T-helper 1 cell treated with Interleukin-12 subunit alpha and Interleukin-12 subunit beta and Interleukin-4 antibody, amounts not matched to agents 30 μg/mL and 1 μg/mL, for 36 hours (primary cell): ENCODE measurements around the gene FTO.

ENCODE experiments used
- H3K27ac Mint-ChIP-seq: one replicate; pipeline ENCODE4 v1.8.0; 2021; ENCODE audit warnings: mild to moderate bottlenecking, mixed read lengths
- H3K27me3 Mint-ChIP-seq: one replicate; pipeline ENCODE4 v1.8.0; 2021; ENCODE audit warnings: low read depth, mixed read lengths
- H3K36me3 Mint-ChIP-seq: one replicate; pipeline ENCODE4 v1.8.0; 2021; ENCODE audit warnings: low read depth, mixed read lengths
- H3K4me1 Mint-ChIP-seq: one replicate; pipeline ENCODE4 v1.8.0; 2021; ENCODE audit warnings: low read depth, mixed read lengths
- H3K4me3 Mint-ChIP-seq: one replicate; pipeline ENCODE4 v1.8.0; 2021; ENCODE audit warnings: mild to moderate bottlenecking, moderate library complexity, mixed read lengths
- H3K9me3 Mint-ChIP-seq: one replicate; pipeline ENCODE4 v1.8.0; 2021; ENCODE audit warnings: mixed read lengths

Gene FTO

GRCh38 chr16:54135361-54136275 is 431.7 kb downstream of the FTO start:
- Mint-ChIP-seq H3K27ac (no peak overlapping the region), H3K4me3 (no peak overlapping the region), H3K9me3 (peaks cover 3% of the 10 kb centered on the region), H3K4me1 (no peaks in the 10 kb centered on the region), H3K27me3 (peaks cover 7% of the 10 kb centered on the region), H3K36me3 (no peaks in the 10 kb centered on the region)

- Mint-ChIP-seq H3K27me3 (peaks cover 7% of the 10 kb centered on the region), H3K36me3 (no peaks in the 10 kb centered on the region), H3K4me1 (no peaks in the 10 kb centered on the region), H3K27ac (no peak overlapping the region), H3K9me3 (peaks cover 3% of the 10 kb centered on the region), H3K4me3 (no peak overlapping the region)
These were observed 432.3 kb downstream of the FTO start for GRCh38 chr16:54136276-54136625.

- peaks cover 20% of the 10 kb centered on the region for H3K27me3 Mint-ChIP-seq
- no peaks in the 10 kb centered on the region for H3K4me1 Mint-ChIP-seq
- no peak overlapping the region for H3K4me3 Mint-ChIP-seq
- H3K9me3 Mint-ChIP-seq = peaks cover 3% of the 10 kb centered on the region
- no peaks in the 10 kb centered on the region for H3K36me3 Mint-ChIP-seq
- no peak overlapping the region for H3K27ac Mint-ChIP-seq
These were observed 436.3 kb downstream of the FTO start for GRCh38 chr16:54140057-54140787.

GRCh38 chr16:54140788-54141136 is 436.8 kb downstream of the FTO start:
- no peak overlapping the region for H3K27ac Mint-ChIP-seq
- H3K4me3 Mint-ChIP-seq = no peak overlapping the region
- H3K9me3 Mint-ChIP-seq = peaks cover 3% of the 10 kb centered on the region
- no peaks in the 10 kb centered on the region for H3K36me3 Mint-ChIP-seq
- peaks cover 20% of the 10 kb centered on the region for H3K27me3 Mint-ChIP-seq
- H3K4me1 Mint-ChIP-seq = no peaks in the 10 kb centered on the region

GRCh38 chr16:54142787-54143186 is 438.8 kb downstream of the FTO start:
- H3K9me3 Mint-ChIP-seq = no peaks in the 10 kb centered on the region
- no peak overlapping the region for H3K27ac Mint-ChIP-seq
- no peak overlapping the region for H3K4me3 Mint-ChIP-seq
- no peaks in the 10 kb centered on the region for H3K36me3 Mint-ChIP-seq
- H3K4me1 Mint-ChIP-seq = no peaks in the 10 kb centered on the region
- H3K27me3 Mint-ChIP-seq = peaks cover 13% of the 10 kb centered on the region

GRCh38 chr16:54143410-54143809 is 439.5 kb downstream of the FTO start:
- no peaks in the 10 kb centered on the region for H3K36me3 Mint-ChIP-seq
- no peaks in the 10 kb centered on the region for H3K9me3 Mint-ChIP-seq
- no peak overlapping the region for H3K4me3 Mint-ChIP-seq
- H3K27ac Mint-ChIP-seq = no peak overlapping the region
- peaks cover 13% of the 10 kb centered on the region for H3K27me3 Mint-ChIP-seq
- no peaks in the 10 kb centered on the region for H3K4me1 Mint-ChIP-seq

GRCh38 chr16:54143934-54144571 is 440.1 kb downstream of the FTO start:
- Mint-ChIP-seq H3K27me3 (peaks cover 13% of the 10 kb centered on the region), H3K4me1 (no peaks in the 10 kb centered on the region), H3K36me3 (no peaks in the 10 kb centered on the region), H3K9me3 (no peaks in the 10 kb centered on the region), H3K4me3 (no peak overlapping the region), H3K27ac (no peak overlapping the region)

GRCh38 chr16:54144572-54144947 is 440.6 kb downstream of the FTO start:
- H3K36me3 Mint-ChIP-seq = no peaks in the 10 kb centered on the region
- H3K4me3 Mint-ChIP-seq = no peak overlapping the region
- no peaks in the 10 kb centered on the region for H3K9me3 Mint-ChIP-seq
- H3K27ac Mint-ChIP-seq = no peak overlapping the region
- no peaks in the 10 kb centered on the region for H3K4me1 Mint-ChIP-seq
- peaks cover 13% of the 10 kb centered on the region for H3K27me3 Mint-ChIP-seq

- Mint-ChIP-seq H3K27ac (no peak overlapping the region), H3K4me3 (no peak overlapping the region), H3K36me3 (no peaks in the 10 kb centered on the region), H3K9me3 (no peaks in the 10 kb centered on the region), H3K4me1 (no peaks in the 10 kb centered on the region), H3K27me3 (peaks cover 13% of the 10 kb centered on the region)
These were observed 441.9 kb downstream of the FTO start for GRCh38 chr16:54145881-54146280.

- H3K36me3 Mint-ChIP-seq = no peaks in the 10 kb centered on the region
These were observed 445.0 kb downstream of the FTO start for GRCh38 chr16:54148974-54149373.

GRCh38 chr16:54150861-54151260 is 446.9 kb downstream of the FTO start:
- Mint-ChIP-seq H3K4me1 (no peaks in the 10 kb centered on the region), H3K36me3 (no peaks in the 10 kb centered on the region), H3K4me3 (no peak overlapping the region)

More at GRCh38 chr16:54148974-54149373, 445.0 kb downstream of the FTO start:
- Mint-ChIP-seq H3K9me3 (no peaks in the 10 kb centered on the region), H3K4me1 (no peaks in the 10 kb centered on the region), H3K27me3 (peaks cover 6% of the 10 kb centered on the region), H3K27ac (no peak overlapping the region), H3K4me3 (no peak overlapping the region)

GRCh38 chr16:54152362-54153239 is 448.6 kb downstream of the FTO start:
- Mint-ChIP-seq H3K27ac (no peak overlapping the region), H3K4me3 (no peak overlapping the region), H3K4me1 (no peaks in the 10 kb centered on the region), H3K9me3 (peaks cover 20% of the 10 kb centered on the region), H3K36me3 (no peaks in the 10 kb centered on the region), H3K27me3 (peaks cover 6% of the 10 kb centered on the region)

More at GRCh38 chr16:54150861-54151260, 446.9 kb downstream of the FTO start:
- Mint-ChIP-seq H3K9me3 (peaks cover 8% of the 10 kb centered on the region), H3K27me3 (peaks cover 6% of the 10 kb centered on the region), H3K27ac (no peak overlapping the region)

- Mint-ChIP-seq H3K4me1 (no peaks in the 10 kb centered on the region), H3K36me3 (no peaks in the 10 kb centered on the region), H3K9me3 (peaks cover 20% of the 10 kb centered on the region), H3K27me3 (peaks cover 6% of the 10 kb centered on the region), H3K4me3 (no peak overlapping the region), H3K27ac (no peak overlapping the region)
These were observed 449.4 kb downstream of the FTO start for GRCh38 chr16:54153240-54153934.
